Heart left ventricle (tissue), 16 donors: ENCODE measurements around the gene PRRT1B. TPM values are rescaled to one million over a fixed set of nuclear protein-coding genes. Genes with fewer than 3 reads are reported as not detected.

Source experiments
- ATAC-seq, 4 donors: fragments of 200-7000 bp; cut with Tn5 transposase; one replicate each; pipeline ENCODE4 v1.9.1; 2020 to 2022; ENCODE audit warnings: moderate library complexity in 4 of 4, mild to moderate bottlenecking in 3 of 4, moderate number of reproducible peaks in 1 of 4
- DNase-seq, 5 donors: peaks; one replicate each; pipeline ENCODE4 v3.0.0-alpha.2; 2020
- H3K27ac ChIP-seq, 12 donors: fragments of 200-600 bp; sonication (generic) in 4 of 12; one replicate each; pipeline versions ENCODE4 v1.5.0 to v1.8.0; 2016 to 2022; ENCODE audit warnings: mild to moderate bottlenecking in 2 of 12
- H3K27me3 ChIP-seq, 9 donors: fragments of 200-600 bp; sonication (generic) in 2 of 9; one replicate each; pipeline versions ENCODE4 v1.5.1 to v1.8.0; 2016 to 2022; ENCODE audit warnings: mild to moderate bottlenecking in 3 of 9
- H3K36me3 ChIP-seq, 9 donors: fragments of 200-600 bp; sonication (generic) in 2 of 9; one replicate each; pipeline versions ENCODE4 v1.5.0 to v1.8.0; 2018 to 2022; ENCODE audit warnings: mild to moderate bottlenecking in 2 of 9
- H3K4me1 ChIP-seq, 12 donors: fragments of 200-600 bp; sonication (generic) in 4 of 12; one replicate each; pipeline versions ENCODE4 v1.5.0 to v1.8.0; 2016 to 2022; ENCODE audit warnings: mild to moderate bottlenecking in 3 of 12
- H3K4me3 ChIP-seq, 12 donors: fragments of 200-600 bp; sonication (generic) in 4 of 12; one replicate each; pipeline versions ENCODE4 v1.5.0 to v1.8.0; 2017 to 2022; ENCODE audit warnings: mild to moderate bottlenecking in 9 of 12, moderate library complexity in 4 of 12
- H3K9me3 ChIP-seq, 12 donors: fragments of 200-600 bp; sonication (generic) in 4 of 12; one replicate each; pipeline versions ENCODE4 v1.5.0 to v1.8.0; 2016 to 2022; ENCODE audit warnings: mild to moderate bottlenecking in 1 of 12
- POLR2A ChIP-seq, 2 donors: fragments of 450-650 bp; IDR thresholded peaks; one replicate each; pipeline ENCODE4 v1.6.1; 2017; ENCODE audit warnings: antibody characterized with exemption in 2 of 2, mild to moderate bottlenecking in 2 of 2, moderate library complexity in 2 of 2
- WGBS, 4 donors: extraction: QIAGEN DNeasy Blood & Tissue Kit in 2 of 4; methylation state at CpG; one replicate each; pipeline versions ENCODE4 v1.1.5 to v1.1.7; 2013 to 2018; 5-methylcytosine and 5-hydroxymethylcytosine counted together
- intact Hi-C, 10 donors: fragments of 100-400 bp; cut with DNase I; formaldehyde crosslinking; loops; one replicate each; pipeline versions ENCODE4 v1.11.1 to v1.14.2; 2022
- polyA plus RNA-seq, 2 donors: library from polyadenylated mRNA; stranded (reverse); fragments of 200-250 nt; gene quantifications; one replicate each; pipeline ENCODE4 v1.2.3, GENCODE V29; 2013
- total RNA-seq, 9 donors: library from RNA; depleted of rRNA in 2 of 9; stranded (reverse); fragments of >200 nt in 2 of 9; fragmentation: NEBNext Ultra II Directional in 3 of 9; extraction: Animal tissue kit (Norgen Biotek cat#: 25700) in 3 of 9; gene quantifications; one replicate each; pipeline versions ENCODE4 v1.1.0 to v1.2.4, GENCODE V29; 2016 to 2023
- TF ChIP-seq, protein P1 (sequence below), 12 donors: fragments of 200-600 bp; sonication (generic) in 4 of 12; IDR thresholded peaks; one replicate each; pipeline versions ENCODE4 v1.5.0 to v1.8.0; 2018 to 2022; ENCODE audit warnings: antibody characterized with exemption in 12 of 12, mild to moderate bottlenecking in 5 of 12
- donor health status: ischemic (EF 13 %, LVEDD 7.1; RV severe dilation, severe dysfunction).
- donor health status: healthy with polysubstance abuse.
- donor health status: DM: no; HTN: yes; CAD: no.
- donor health status: DM: no; HTN: no; CAD: no.
- donor health status: ischemic (EF 25% LVEDD 6.9; RV normal size, moderate dysfunction).
- donor health status: ischemic (EF 25% LVEDD 5.7; RV mildly dilated, moderate dysfunction).
- donor health status: healthy.
- donor health status: DM: yes; HTN: yes; CAD: no.
- donor health status: ischemic (EF 35%, LVEDD 5.7; RV mildly dilated, moderate dysfunction).
- donor health status: nonischemic (EF 11% LVEDD 7.7; RV severe dilation, severe dysfunction).
- donor health status: DM: yes; HTN: yes; CAD: no.
- donor health status: PGD.
- donor health status: ischemic (EF 29% LVEDD 5.4; RV normal size, mild dysfunction).
- donor health status: nonischemic (EF 23%, LVEDD 6.1; RV moderate dilation, normal function).

The PRRT1B gene
- total and polyA plus RNA-seq, 11 donors, result not detected

DNA sequence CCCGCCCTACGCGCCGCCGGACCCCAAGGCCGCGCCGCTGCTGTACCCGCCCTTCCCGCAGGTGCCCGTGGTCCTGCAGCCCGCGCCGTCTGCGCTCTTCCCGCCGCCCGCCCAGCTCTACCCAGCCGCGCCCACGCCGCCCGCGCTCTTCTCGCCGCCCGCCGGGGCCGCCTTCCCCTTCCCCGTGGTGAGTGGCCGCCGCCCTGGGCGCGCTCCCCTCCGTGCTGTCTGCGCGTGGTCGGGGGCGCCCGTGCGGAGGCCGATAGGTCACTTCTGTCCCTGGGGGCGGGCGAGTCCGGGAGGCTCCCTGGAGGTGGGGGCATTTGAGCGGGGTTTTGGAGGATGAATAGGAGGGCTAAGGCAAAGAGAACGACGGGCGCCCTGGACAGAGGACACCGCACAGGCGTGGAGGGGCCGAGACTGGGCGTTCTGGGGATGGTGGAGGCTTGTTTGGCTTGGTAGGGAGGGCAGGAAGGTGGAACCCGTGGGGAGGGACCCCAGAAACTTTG, 9.6 kb downstream of the PRRT1B start:
- intact Hi-C loops, result no loop called here
- peaks cover 0 to 2% (median 0%) of the 10 kb centered on the region in 12 donors for H3K9me3 ChIP-seq
- no peak overlapping the region for H3K27ac ChIP-seq
- ATAC-seq (no peak), DNase-seq (no peak)
- H3K4me1 ChIP-seq, result peaks cover 0 to 3% (median 0%) of the 10 kb centered on the region in 12 donors
- 26 to 57% (median 38%) methylated on average over 19 to 54 of the region's 54 CpGs for WGBS, 4 donors
- no peak overlapping the region for H3K4me3 ChIP-seq
- TF ChIP-seq POLR2A (IDR thresholded peaks at IDR 0.05), result no peak
- TF ChIP-seq, protein P1, sequence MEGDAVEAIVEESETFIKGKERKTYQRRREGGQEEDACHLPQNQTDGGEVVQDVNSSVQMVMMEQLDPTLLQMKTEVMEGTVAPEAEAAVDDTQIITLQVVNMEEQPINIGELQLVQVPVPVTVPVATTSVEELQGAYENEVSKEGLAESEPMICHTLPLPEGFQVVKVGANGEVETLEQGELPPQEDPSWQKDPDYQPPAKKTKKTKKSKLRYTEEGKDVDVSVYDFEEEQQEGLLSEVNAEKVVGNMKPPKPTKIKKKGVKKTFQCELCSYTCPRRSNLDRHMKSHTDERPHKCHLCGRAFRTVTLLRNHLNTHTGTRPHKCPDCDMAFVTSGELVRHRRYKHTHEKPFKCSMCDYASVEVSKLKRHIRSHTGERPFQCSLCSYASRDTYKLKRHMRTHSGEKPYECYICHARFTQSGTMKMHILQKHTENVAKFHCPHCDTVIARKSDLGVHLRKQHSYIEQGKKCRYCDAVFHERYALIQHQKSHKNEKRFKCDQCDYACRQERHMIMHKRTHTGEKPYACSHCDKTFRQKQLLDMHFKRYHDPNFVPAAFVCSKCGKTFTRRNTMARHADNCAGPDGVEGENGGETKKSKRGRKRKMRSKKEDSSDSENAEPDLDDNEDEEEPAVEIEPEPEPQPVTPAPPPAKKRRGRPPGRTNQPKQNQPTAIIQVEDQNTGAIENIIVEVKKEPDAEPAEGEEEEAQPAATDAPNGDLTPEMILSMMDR (IDR thresholded peaks at IDR 0.05), result no peak
- H3K36me3 ChIP-seq, result no peaks in the 10 kb centered on the region
- H3K27me3 ChIP-seq, result peaks cover 9 to 38% (median 20%) of the 10 kb centered on the region in 9 donors

DNA sequence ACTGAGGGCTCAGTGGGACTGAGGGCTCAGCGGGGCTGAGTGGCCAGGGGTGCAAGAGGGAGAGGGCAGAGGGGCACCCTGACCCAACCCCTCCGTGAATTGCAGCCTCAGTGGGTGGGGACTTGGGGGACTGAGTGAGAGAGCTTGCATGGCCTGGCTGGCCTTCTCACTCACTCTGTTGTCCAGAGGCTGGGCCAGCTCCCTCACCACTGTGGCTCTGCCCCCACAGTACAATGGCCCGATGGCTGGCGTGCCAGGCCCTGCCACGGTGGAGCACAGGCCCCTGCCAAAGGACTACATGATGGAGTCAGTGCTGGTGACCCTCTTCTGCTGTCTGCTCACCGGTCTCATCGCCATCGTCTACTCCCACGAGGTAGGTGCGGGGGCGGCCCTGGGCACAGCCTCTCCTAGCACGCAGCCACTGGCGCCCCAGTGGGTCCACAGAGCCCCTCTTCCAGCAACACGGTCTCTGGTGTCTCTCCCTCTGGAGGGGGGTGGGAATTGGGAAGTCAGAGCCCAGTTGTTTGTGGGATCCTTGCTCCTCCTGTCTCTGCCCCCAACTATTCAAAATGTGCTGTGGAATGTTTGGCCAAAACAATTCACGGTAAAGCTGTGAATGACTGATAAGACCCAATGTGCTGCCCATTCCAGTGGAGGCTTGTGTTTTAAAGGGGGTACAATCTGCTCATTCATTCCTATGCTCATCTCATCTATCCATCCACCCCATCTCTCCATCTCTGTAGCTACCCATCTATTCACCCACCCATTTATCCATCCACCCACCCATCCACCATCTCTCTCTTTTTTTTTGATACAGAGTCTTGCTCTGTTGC, 10.7 kb downstream of the PRRT1B start:
- TF ChIP-seq, protein P1 (IDR thresholded peaks at IDR 0.05), result no peak
- TF ChIP-seq POLR2A (IDR thresholded peaks at IDR 0.05), result no peak
- WGBS, 4 donors, result 79 to 91% (median 84%) methylated on average over 12 to 15 of the region's 15 CpGs
- Histone ChIP-seq H3K9me3 (peaks cover 0 to 13% (median 0%) of the 10 kb centered on the region in 12 donors), H3K4me1 (peaks cover 0 to 3% (median 0%) of the 10 kb centered on the region in 12 donors), H3K36me3 (no peaks in the 10 kb centered on the region), H3K27ac (no peak overlapping the region), H3K4me3 (no peak overlapping the region), H3K27me3 (peaks cover 9 to 35% (median 20%) of the 10 kb centered on the region in 9 donors)
- DNase-seq (no peak), ATAC-seq (peak in 1 of 4 donors; percentile 22)
- intact Hi-C loops, result no loop called here

DNA sequence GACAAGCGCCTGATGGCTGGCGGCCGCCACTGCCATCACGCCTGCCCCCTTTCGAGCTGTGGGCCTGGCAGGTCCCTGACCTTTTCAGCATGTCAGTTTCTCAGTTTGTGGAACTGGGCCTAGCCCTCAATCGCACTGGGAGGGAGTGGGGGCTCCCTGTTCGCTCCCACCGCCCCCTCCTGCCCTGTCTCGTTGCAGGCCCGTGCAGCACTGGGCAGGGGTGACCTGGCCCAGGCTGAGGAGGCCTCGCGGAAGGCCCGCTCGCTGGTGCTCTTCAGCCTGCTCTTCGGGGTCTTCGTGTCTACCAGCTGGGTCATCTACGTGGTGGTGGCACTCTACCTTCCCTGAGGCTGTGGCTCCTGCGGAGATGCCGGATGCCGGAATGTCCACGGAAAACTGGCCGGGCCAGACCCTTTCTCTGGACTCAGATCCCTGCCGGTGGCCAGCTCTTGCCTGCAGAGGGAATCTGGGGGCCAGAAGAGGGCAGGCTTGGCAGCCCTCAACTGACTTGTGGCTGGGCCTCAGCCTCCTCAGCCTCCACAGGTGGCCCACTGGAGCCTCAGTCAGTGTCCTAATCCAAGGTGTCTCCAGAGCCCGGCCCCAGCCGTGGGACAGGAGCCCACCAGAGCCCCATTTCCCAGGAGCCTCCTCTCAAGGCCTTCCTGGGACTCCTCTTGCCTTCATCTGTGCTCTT, 12.7 kb downstream of the PRRT1B start:
- ATAC-seq, result peak in 2 of 4 donors; percentile 15 to 21
- Histone ChIP-seq H3K27me3 (peaks cover 9 to 32% (median 20%) of the 10 kb centered on the region in 9 donors), H3K36me3 (no peaks in the 10 kb centered on the region), H3K4me3 (no peak overlapping the region), H3K4me1 (peaks cover 0 to 3% (median 0%) of the 10 kb centered on the region in 12 donors), H3K9me3 (peaks cover 0 to 26% (median 5%) of the 10 kb centered on the region in 12 donors), H3K27ac (no peak overlapping the region)
- intact Hi-C loops, result no loop called here
- DNase-seq, result no peak
- 92 to 94% (median 93%) methylated on average over 23 to 25 of the region's 25 CpGs for WGBS, 4 donors
- TF ChIP-seq, protein P1 (IDR thresholded peaks at IDR 0.05), result no peak
- TF ChIP-seq POLR2A (IDR thresholded peaks at IDR 0.05), result no peak
